Hippocampal formation (tissue), 2 donors: Measurements from ENCODE around the gene ITPR2.

ENCODE experiments used
- DNase-seq, 2 donors: peaks; one replicate each; lab custom pipeline; 2025; lab: John Stamatoyannopoulos, UW

The ITPR2 gene

GRCh38 chr12:26754148-26754547 is 78.8 kb downstream of the ITPR2 start:
- DNase-seq, result no peak

- no peak for DNase-seq
These were observed 81.8 kb downstream of the ITPR2 start for GRCh38 chr12:26751179-26751578.

- DNase-seq, result no peak
These were observed 82.3 kb downstream of the ITPR2 start for GRCh38 chr12:26750531-26751175.

GRCh38 chr12:26749781-26750180 is 83.2 kb downstream of the ITPR2 start:
- DNase-seq, result no peak

GRCh38 chr12:26748741-26749431 is 84.1 kb downstream of the ITPR2 start:
- no peak for DNase-seq

GRCh38 chr12:26748412-26748740 is 84.6 kb downstream of the ITPR2 start:
- DNase-seq, result no peak

- no peak for DNase-seq
These were observed 86.8 kb downstream of the ITPR2 start for GRCh38 chr12:26746121-26746714.

- no peak for DNase-seq
These were observed 88.1 kb downstream of the ITPR2 start for GRCh38 chr12:26744697-26745440.

- DNase-seq, result no peak
These were observed 88.9 kb downstream of the ITPR2 start for GRCh38 chr12:26744042-26744626.

- no peak for DNase-seq
These were observed 91.3 kb downstream of the ITPR2 start for GRCh38 chr12:26741584-26742227.

- DNase-seq, result no peak
These were observed 92.0 kb downstream of the ITPR2 start for GRCh38 chr12:26740991-26741390.

GRCh38 chr12:26740348-26740747 is 92.6 kb downstream of the ITPR2 start:
- no peak for DNase-seq

GRCh38 chr12:26737487-26738030 is 95.4 kb downstream of the ITPR2 start:
- DNase-seq, result no peak

GRCh38 chr12:26736563-26737486 is 96.2 kb downstream of the ITPR2 start:
- no peak for DNase-seq

- no peak for DNase-seq
These were observed 97.8 kb downstream of the ITPR2 start for GRCh38 chr12:26735249-26735639.

GRCh38 chr12:26734510-26735248 is 98.3 kb downstream of the ITPR2 start:
- no peak for DNase-seq

GRCh38 chr12:26732005-26732908 is 100.7 kb downstream of the ITPR2 start:
- DNase-seq, result no peak

- no peak for DNase-seq
These were observed 102.3 kb downstream of the ITPR2 start for GRCh38 chr12:26730481-26731350.
